C1 segment of cervical spinal cord (tissue), 14 donors: ENCODE measurements around the gene C11orf65.
"Not testable (repeated sequence)": the region's sequence is repeated elsewhere in the genome, so short reads cannot be mapped to it uniquely, and the experiment has no call there.

Source experiments
- DNase-seq, 14 donors: peaks; one replicate each; lab custom pipeline; 2025; lab: John Stamatoyannopoulos, UW

The C11orf65 gene

DNA sequence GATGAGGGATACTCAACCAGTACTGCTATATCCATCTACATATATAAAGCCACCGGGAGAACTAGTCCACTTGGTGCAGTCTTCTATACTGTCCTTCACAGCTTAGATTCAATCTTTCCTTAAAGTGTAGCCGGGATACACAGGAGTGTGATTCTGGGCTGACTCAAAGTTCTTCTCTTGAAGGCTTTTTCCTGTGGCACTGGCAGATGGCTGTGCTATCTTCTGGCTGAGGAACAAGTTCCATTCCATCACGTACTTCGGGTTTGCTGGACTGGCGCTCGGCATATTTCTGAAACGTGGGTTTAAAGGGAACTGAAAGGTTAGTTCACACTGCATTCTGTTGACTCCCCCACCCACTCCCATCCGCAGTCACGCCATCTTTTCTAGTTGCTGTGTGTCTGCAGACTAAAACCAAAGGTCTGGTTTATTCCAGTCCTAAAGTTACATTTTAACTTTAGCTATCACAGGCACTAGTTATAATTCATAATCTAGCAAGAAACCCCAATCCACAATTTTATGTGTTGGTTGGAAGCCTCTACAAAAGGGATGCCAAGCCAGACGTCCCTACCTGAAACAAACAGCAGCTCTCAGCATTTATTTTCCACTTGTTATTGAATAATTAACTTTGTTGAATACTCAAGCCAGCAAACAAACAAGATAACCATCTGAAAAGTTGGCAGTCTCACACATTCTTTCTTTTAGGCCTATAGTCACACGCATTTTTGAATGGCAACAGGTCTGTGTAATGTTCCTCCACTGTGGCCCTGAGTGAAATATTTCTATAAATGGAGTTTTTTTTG, 7.5 kb upstream of the C11orf65 start:
- no peak for DNase-seq

DNA sequence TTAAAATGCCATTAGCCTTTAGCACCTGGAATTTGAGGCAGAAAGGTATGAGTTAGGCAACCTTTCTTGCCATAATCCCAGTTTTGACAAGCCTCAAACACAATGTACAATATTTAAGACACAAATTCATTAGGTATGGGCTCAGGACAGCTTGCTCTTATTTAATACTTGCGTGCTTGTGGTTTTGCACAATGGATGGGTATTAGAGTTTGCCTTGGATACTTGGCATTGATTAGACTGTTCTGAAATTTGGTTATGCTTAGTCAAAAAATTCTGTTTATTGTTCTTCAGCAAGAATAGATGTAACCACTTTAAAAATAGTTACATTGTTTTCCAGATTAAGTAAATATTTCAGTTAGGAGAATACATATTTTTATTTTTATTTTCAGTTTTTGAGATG, 5.4 kb upstream of the C11orf65 start:
- DNase-seq: no peak

DNA sequence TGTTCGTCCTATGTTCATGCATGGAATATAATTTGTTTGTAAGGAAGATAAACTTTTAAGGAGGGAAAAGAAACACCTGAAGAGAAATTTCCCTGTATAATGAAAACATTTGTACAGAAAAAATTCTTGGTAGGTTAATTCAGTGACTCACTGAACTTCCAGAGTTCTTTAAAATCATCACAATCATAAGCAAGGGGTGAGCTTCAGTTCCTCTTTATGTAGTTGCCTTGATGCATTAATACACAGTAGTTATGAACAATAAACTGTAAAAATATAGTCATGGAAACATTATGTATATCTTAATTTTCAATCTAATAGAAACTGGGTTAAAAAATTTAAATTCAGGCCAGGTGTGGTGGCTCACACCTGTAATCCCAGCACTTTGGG, 1.1 kb upstream of the C11orf65 start:
- no peak for DNase-seq

DNA sequence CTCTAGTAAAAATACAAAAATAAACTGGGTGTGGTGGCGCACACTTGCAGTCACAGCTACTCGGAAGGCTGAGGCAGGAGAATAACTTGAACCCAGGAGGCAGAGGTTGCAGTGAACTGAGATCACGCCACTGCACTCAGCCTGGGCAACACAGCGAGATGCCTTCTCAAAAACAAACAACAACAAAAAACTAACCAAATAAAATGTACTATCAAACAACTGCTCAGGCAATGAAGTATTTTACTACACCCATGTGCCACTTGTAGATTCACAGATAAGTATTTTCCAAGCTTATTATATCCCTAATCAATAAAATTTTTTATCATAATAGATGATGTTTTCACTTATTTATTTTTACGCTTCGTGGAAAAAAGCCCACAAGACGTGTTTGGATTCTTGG, 924 bp downstream of the C11orf65 start:
- DNase-seq: no peak

DNA sequence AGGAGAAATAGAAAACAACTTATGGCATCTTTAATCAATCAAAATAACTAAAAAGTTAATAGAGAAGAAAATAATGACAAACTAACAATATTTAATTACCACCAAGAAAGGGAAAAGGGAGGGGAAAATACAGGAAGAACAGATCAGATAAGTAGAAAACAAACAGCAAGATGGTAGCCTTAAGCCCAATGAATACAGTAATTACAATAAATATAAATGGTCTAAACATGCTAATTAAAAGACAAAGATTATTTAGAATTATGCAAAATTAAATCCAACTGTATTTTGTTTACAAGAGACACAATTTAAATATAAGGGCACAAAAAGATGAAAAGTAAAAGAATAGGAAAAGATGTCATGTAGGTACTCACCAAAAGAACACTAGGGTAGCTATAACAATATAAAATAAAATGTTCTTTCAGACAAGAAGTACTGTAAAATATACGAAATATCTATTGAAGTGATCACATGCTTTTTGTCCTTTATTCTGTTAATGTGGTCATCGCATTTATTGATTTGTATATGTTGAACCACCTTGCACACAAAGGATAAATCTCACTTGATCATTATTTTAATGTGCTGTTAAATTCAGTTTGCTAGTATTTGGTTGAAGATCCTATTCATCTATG, 14.0 kb downstream of the C11orf65 start:
- DNase-seq: no peak

DNA sequence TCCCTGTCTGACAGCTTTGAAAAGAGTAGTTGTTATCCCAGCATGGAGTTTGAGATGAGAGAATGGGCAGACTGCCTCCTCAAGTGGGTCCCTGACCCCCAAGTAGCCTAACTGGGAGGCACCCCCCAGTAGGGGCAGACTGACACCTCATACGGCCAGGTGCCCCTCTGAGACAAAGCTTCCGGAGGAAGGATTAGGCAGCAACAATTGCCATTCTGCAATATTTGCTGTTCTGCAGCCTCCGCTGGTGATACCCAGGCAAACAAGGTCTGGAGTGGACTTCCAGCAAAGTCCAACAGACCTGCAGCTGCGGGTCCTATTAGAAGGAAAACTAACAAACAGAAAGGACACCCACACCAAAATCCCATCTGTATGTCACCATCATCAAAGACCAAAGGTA, 25.9 kb downstream of the C11orf65 start:
- not testable (repeated sequence) for DNase-seq

DNA sequence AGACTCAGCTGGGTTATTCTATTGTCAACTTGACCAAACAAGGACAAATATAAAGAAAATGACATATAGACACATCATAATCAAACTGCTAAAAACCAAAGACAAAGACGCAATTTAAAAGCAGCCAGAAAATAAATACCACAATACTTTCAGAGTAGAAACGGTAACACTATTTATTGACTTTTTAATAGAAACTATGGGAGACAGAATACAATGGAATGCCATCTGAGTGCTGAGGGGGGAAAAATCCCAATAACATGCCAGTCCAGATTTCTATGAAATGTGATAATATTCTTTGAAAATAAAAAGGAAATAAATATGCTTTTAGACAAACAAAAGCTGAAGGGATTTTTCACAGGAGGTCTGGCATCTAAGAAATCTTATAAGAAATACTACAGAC, 30.7 kb downstream of the C11orf65 start:
- no peak for DNase-seq

DNA sequence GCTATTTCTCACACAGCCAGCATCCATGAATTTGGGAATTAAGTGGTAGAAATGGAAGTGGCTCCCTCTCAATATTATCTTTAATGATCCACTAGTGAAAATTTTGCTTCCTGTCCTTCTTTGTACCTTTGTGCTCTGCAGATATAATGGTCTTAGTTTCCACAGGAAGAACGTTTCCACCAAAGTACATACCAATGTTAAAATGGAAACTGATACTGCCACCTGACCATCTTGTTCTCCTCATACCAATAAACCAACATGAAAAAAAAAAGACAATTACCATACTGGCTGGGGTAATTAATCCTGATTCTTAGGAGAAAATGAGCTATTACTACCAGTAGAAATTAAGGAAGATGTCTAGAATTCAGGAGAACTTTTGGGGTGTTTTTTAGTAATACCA, 32.3 kb downstream of the C11orf65 start:
- DNase-seq: no peak

DNA sequence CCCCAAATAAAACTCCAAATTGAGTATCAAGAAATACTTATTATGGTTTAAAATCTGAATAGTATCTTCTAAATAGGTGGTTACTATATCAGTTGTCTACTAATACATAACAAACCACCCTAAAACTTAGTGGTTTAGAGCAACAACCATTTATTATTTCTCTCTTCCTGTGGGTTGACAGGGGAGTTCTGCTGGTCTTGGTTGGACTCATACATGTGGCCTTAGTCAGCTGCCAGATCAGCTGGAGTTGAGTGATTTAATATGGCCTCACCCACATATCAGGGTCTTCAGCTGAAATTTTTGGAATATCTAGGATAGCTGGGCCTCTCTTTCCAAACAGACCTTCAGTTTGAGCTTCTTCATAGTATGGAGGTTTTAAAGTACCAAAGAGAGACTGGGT, 34.5 kb downstream of the C11orf65 start:
- DNase-seq: no peak

DNA sequence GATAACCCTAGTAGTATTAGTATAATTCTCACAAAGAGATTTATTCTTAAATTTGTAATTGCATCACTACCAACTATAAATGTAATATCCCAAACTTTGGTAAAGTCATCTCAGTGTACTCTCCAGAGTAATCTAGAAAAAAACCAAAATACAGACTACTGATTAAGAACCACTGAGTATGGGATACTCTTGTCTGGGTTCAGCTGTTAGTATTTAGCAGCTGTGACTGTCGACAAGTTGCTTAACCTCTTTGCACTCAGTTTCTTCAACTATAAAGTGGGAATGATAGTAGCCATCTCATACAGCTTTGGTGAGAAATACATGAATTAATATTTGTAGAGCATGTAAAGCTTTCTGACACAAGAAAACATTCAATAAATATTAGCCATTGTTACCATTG, 35.3 kb downstream of the C11orf65 start:
- no peak for DNase-seq

DNA sequence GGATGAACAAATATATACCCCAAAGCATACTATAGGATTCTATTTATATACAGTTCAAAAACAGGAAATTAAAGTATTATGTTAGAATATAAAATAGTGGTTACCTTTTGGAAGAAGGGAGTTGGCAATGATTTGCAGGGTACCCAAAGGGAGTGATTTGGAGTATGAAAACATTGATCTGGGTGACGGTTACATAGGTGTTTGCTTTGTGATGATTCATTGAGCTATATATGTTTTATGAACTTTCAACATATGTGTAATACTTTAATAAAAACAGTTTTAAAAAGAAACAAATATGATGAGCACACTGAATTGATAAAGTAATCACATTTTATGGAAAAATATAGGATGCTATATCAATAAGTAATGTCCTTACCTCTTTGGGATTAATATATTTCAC, 36.0 kb downstream of the C11orf65 start:
- no peak for DNase-seq

DNA sequence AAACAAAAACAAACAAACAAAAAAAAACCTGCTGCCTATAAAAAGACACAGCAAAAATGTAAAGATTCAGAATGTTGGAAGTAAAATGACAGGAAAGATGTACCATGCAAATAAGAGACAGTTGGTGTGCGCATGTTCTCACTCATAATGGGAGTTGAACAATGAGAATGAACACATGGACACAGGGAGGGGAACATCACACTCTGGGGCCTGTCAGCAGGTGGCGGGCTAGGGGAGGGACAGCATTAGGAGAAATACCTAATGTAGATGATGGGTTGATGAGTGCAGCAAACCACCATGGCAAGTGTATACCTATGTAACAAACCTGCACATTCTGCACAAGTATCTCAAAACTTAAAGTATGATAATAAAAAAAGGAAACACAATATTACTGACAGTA, 49.8 kb downstream of the C11orf65 start:
- not testable (repeated sequence) for DNase-seq

DNA sequence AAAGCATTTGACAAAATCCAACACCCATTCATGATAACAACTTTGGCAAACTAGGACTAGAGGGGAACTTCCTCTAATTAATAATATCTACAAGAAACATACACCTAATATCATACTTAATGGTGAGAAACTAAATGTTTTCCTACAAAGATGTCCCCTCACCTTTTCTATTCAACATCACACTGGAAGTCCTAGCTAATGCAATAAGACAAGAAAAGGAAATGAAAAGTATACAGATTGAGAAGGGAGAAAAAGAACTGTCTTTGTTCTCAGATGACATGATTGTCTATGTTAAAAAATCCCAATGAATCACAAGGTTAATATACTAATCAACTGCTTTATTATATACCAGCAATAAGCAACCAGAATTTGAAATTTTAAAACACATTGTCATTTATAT, 52.4 kb downstream of the C11orf65 start:
- no peak for DNase-seq

DNA sequence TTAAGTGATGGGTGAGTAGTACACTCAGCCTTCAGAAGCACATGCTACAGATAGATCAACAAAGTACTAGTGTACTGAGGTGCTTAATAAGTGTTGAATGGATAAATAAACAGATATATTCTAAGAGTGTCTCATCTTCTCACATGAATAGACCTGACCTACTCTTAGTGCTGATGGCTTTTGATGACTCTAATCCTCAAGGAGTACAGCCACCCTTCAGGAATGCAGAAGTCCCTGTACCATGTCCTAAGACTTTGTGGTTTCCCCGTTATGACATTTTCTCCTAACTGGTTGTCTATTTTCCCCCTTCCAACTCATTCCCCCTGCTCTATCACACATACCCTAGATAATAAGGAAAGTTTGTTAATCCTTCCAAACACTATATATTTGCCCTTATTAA, 61.6 kb downstream of the C11orf65 start:
- no peak for DNase-seq

DNA sequence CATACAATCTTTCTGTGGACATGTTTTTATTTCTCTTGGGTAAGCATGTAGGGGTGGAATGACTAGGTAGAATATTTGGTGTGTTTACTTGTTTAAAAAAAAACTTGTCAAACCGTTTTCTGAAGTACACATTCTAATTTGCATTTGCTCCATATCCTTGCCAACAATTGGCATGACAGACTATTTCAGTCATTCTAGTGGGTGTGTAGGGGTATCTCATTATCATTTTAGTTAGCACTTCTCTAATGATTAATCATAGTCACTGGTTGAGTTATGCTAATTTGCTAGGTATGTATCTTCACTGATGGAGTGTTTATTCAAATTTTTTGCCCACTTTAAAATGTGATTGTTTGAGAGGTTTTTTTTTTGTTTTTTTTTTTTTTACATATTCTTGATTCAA, 64.3 kb downstream of the C11orf65 start:
- DNase-seq: no peak

DNA sequence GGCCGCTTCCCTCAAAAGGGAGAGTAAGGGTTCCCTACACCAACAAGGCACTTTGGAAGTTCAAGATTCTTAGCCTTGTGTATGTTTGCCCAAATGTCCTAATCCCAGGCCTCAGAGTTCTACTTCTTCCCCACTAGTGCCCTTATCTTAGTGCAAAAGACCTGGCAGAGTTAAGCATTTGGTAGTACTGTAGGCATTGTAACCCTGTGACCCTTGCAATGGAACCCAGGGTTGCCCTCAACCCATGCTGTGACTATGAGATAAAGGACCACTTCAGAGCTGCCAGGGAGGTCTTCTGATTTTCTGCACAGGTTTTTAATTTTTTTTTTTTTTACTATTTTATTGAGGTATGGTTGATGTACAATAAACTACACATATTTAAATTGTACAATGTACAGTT, 65.1 kb downstream of the C11orf65 start:
- no peak for DNase-seq

DNA sequence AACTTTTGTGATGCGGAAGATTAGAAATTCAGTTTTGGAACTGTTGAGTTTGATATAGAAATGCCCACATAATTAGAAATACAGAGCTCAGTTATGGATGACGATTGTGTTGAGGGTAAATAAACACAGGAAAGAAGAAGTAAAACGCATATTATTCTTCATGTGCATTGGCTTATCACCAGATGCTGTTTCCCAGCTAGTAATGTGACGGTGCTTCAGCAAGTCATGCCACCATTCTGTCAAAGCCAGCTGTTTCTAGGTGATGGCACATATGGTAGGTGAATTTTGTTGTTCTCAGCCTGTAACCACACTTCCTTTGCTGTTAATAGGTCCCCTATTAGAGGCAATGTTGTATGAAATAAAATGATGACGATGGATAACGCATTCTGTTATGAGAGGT, 68.9 kb downstream of the C11orf65 start:
- DNase-seq: no peak

DNA sequence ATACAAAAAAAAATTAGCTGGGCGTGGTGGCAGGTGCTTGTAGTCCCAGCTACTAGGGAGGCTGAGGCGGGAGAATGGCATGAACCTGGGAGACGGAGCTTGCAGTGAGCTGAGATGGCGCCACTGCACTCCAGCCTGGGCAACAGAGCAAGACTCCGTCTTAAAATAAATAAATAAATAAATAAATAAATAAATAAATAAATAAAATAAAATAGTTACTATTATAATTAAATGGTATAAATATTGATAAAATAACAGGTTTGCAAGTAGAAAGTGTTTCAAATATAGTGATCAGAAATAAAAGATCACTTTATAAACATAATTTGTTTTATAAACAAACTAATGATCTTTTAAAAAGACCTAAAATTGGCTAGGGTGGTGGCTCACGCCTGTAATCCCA, 70.7 kb downstream of the C11orf65 start:
- DNase-seq: not testable (repeated sequence)

DNA sequence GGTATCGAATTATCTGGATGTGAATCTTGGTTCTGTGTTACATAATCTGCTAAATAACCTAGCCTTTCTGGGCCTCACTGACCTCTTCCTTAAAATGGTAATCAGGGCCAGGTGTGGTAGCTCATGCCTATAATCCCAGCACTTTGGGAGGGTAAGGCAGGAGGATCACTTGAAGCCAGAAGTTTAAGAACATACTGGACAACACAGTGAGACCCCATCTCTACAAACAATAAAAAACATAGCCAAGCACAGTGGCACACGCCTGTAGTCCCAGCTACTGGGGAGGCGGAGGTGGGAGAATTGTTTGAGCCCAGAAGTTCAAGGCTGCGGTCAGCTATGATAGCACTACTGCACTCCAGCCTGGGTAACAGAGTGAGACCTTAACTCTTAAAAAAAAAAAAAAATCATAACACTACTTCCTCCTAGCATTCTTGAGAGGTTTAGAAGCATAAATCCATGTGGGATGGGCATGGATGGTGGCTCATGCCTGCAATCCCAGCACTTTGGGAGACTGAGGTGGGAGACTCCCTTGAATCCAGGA, 72.5 kb downstream of the C11orf65 start:
- no peak for DNase-seq

DNA sequence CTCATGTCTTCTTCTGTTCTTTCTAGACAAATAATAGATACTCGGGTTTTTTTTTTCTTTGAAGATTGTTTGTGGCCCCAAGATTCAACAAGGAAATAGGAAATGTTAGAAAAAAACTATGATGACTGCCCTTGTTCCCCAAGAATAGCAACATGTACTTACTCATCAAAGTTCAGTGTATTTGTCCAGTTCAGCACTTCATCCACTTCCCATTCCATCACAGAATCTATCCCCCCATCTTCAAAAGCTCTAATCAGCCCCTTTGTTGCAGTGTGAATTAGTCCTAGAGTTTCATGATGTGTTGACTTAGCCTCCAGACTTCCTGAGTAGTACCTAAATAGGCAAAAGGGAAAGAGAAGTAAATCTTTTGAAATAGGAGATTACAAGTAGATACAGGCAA, 74.3 kb downstream of the C11orf65 start:
- no peak for DNase-seq

DNA sequence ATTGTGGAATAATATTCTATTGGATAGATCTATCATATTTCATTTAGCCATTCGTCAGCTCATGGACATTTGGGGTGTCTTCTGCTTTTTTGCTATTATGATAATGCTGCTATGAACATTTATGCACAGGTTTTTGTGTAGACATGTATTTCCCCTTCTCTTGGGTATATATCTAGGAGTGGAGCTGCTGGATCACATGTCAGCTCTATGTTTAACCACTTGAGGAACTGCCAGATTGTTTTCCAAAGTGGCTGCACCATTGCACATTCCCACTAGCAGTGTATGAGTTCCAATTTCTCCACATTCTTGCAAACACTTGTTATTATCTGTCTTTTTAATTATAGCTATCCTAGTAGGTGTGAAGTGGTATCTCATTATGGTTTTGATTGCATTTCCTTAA, 75.0 kb downstream of the C11orf65 start:
- no peak for DNase-seq

DNA sequence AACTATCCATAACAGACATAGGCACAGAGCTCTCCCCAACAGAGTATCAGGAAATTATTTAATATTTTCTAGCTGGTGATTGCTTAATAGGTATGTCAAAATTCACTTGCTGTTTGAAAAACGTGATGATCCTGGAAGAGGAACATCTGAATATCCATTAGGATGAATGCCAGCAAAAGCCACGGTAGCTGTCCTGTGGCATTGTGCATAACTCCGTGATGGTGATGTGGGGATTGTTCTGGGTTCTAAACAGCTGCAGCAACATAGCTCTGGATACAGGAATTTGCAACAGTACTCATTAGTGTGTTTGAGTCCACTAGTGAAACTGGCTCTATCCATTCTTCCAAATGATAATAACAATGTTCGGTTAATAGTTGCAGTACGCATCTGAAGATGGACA, 78.8 kb downstream of the C11orf65 start:
- DNase-seq: no peak

DNA sequence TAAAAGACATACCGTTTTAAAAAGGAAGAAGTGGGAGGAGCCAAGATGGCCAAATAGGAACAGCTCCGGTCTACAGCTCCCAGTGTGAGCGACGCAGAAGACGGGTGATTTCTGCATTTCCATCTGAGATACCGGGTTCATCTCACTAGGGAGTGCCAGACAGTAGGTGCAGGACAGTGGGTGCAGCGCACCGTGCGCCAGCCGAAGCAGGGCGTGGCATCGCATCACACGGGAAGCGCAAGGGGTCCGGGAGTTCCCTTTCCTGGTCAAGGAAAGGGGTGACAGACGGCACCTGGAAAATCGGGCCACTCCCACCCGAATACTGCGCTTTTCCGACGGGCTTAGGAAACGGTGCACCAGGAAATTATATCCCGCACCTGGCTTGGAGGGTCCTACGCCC, 93.8 kb downstream of the C11orf65 start:
- DNase-seq: not testable (repeated sequence)
